Colonic mucosa (tissue), 4 donors: ENCODE data around the gene NLK. TPM values are rescaled to one million over a fixed set of nuclear protein-coding genes. Genes with fewer than 3 reads are reported as not detected.

ENCODE experiments used
- DNase-seq: peaks from one replicate; pipeline ENCODE4 v3.0.0-alpha.2; 2020
- H3K27ac ChIP-seq: fragments of 200-600 bp; one replicate; pipeline ENCODE4 v1.8.0; 2021
- H3K27me3 ChIP-seq: fragments of 200-600 bp; one replicate; pipeline ENCODE4 v1.8.0; 2021
- H3K36me3 ChIP-seq: fragments of 200-600 bp; one replicate; pipeline ENCODE4 v1.8.0; 2021
- H3K4me1 ChIP-seq: fragments of 200-600 bp; one replicate; pipeline ENCODE4 v1.8.0; 2021; ENCODE audit warnings: mild to moderate bottlenecking
- H3K4me3 ChIP-seq: fragments of 200-600 bp; one replicate; pipeline ENCODE4 v1.8.0; 2021
- H3K9ac ChIP-seq, 2 donors: one replicate each; pipeline ENCODE4 v1.7.0; 2013; ENCODE audit warnings: control low read depth in 2 of 2, low read depth in 2 of 2, low read length in 2 of 2
- H3K9me3 ChIP-seq: fragments of 200-600 bp; one replicate; pipeline ENCODE4 v1.8.0; 2021
- intact Hi-C: fragments of 100-400 bp; cut with DNase I; formaldehyde crosslinking; loops from one replicate; pipeline ENCODE4 v1.14.1; 2022
- total RNA-seq, 2 donors: library from RNA; stranded (reverse); fragmentation: NEBNext Ultra II Directional in 1 of 2; extraction: Animal tissue kit (Norgen Biotek cat#: 25700) in 1 of 2; gene quantifications; one replicate each; pipeline ENCODE4 v1.2.1, GENCODE V29; 2021
- TF ChIP-seq, protein P1 (sequence below): fragments of 200-600 bp; IDR thresholded peaks from one replicate; pipeline ENCODE4 v1.8.0; 2022; ENCODE audit warnings: antibody characterized with exemption, mild to moderate bottlenecking
- donor health status: healthy.
- donor health status: DM: no; HTN: no; CAD: no.
- donor health status: DM: no; HTN: no; CAD: no.

Gene NLK
- total RNA-seq, 2 donors from 2014 or later: 17.2 to 20.9 TPM

DNA sequence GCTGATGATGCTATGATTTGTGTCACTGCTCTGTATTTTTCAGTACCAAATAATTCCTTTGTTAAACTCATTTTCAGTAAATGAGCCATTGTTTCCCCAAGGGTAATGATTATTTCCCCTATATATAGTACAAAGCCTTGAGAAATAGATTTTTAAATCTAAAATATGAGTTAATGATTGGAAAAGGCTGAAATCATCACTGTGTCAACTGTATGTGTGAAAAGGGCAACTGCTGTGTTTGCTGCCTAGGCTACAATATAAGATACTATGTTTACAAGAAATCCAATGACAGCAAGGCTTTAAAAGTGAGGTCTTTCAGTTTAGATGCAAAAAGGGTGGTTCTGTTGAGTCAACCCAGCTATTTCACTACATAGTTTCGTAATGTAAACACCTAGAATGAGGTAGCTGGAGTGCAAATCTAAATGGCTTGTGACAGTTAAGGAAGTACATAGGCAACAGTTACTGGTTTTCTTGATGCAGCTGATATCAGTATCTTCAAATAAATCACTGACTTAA, 15.3 kb downstream of the NLK start:
- Histone ChIP-seq H3K4me3 (no peak overlapping the region), H3K36me3 (no peaks in the 10 kb centered on the region), H3K4me1 (no peaks in the 10 kb centered on the region), H3K9ac (no peak overlapping the region), H3K27ac (no peak overlapping the region), H3K9me3 (no peaks in the 10 kb centered on the region), H3K27me3 (no peaks in the 10 kb centered on the region)
- TF ChIP-seq, protein P1, sequence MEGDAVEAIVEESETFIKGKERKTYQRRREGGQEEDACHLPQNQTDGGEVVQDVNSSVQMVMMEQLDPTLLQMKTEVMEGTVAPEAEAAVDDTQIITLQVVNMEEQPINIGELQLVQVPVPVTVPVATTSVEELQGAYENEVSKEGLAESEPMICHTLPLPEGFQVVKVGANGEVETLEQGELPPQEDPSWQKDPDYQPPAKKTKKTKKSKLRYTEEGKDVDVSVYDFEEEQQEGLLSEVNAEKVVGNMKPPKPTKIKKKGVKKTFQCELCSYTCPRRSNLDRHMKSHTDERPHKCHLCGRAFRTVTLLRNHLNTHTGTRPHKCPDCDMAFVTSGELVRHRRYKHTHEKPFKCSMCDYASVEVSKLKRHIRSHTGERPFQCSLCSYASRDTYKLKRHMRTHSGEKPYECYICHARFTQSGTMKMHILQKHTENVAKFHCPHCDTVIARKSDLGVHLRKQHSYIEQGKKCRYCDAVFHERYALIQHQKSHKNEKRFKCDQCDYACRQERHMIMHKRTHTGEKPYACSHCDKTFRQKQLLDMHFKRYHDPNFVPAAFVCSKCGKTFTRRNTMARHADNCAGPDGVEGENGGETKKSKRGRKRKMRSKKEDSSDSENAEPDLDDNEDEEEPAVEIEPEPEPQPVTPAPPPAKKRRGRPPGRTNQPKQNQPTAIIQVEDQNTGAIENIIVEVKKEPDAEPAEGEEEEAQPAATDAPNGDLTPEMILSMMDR: no peak
- DNase-seq: no peak
- intact Hi-C loops: no loop called here

DNA sequence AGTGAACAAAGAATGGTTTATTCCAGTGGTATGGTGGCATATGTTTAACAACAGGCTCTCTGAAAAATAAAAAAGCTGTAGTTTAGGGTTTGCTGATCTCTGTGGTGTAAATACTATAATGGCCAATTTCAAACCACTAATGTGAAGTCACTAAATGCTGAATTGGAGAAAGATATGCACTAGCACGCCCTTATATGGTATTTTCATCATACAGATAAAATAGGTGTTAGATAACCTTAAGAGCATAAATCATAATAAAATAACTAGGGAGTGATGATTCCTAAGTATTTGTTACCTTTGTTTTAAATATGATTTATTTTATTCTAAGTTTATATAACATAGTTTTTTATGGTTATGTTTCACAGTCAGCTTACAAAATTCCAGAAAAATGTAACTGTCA, 17.2 kb downstream of the NLK start:
- Histone ChIP-seq H3K9me3 (no peaks in the 10 kb centered on the region), H3K36me3 (no peaks in the 10 kb centered on the region), H3K9ac (no peak overlapping the region), H3K4me3 (no peak overlapping the region), H3K27ac (no peak overlapping the region), H3K27me3 (no peaks in the 10 kb centered on the region), H3K4me1 (no peaks in the 10 kb centered on the region)
- intact Hi-C loops: no loop called here
- no peak for DNase-seq
- TF ChIP-seq, protein P1: no peak

DNA sequence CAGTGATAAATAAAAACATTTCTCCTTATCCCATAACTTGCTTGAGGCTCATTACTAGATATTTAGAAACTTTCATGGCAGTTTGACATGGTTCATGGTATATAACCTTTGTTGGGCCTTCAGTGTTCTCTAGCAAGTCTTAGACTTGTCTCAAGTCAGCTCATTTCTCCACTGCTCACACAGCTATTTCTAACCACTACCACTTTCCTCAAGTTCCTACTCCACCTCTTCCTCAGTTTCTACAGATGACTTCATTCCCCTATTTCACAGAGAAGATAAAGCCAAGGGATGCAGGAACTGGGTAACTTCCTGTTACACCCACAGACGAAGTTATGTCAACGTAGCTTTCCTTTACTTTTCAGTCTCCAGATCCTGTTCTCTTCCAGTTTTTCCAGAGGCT, 23.2 kb downstream of the NLK start:
- TF ChIP-seq, protein P1: no peak
- DNase-seq: no peak
- Histone ChIP-seq H3K9ac (no peak overlapping the region), H3K4me1 (no peaks in the 10 kb centered on the region), H3K4me3 (no peak overlapping the region), H3K36me3 (no peaks in the 10 kb centered on the region), H3K9me3 (no peaks in the 10 kb centered on the region), H3K27me3 (no peaks in the 10 kb centered on the region), H3K27ac (no peak overlapping the region)
- intact Hi-C loops: no loop called here

DNA sequence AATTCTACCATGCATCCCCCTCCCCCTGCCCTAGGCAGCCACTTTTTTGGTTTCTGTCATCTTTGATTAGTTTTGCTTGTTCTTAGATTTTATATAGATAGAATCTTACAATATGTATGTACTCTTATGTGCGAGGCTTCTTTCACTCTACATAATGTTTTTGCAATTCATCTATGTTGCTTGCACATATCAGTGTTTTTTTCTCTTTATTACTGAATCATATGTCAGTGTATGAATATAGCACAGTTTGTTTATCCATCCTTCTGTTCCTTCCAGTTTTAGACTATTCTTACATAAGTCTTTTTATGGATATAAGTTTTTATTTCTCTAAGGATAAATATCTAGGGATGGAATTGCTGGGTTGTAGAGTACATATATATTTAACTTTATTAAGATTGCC, 26.6 kb downstream of the NLK start:
- no peak overlapping the region for H3K4me3 ChIP-seq
- no peak overlapping the region for H3K27ac ChIP-seq
- H3K9me3 ChIP-seq: no peaks in the 10 kb centered on the region
- H3K36me3 ChIP-seq: no peaks in the 10 kb centered on the region
- no peaks in the 10 kb centered on the region for H3K27me3 ChIP-seq
- no peak overlapping the region for H3K9ac ChIP-seq
- H3K4me1 ChIP-seq: no peaks in the 10 kb centered on the region
- DNase-seq: no peak
- intact Hi-C loops: no loop called here
- TF ChIP-seq, protein P1: no peak

DNA sequence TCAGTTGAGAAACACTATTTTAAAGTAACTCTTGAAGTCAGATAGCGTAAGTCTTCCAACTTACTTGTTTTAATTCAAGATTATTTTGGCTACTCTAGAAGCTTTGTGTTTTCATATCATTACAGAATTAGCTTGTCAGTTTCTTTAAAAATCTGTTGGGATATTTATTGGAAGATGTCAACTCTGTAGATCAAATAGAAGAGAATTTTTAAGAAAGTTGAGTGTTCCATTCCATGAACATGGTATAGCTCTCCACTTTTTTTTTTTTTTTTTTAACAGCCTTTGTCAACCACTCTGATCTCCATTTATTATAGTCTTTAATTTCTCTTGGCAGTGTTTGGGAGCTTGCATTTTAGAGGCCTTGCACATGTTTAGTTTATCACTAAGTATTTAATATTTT, 28.7 kb downstream of the NLK start:
- H3K4me1 ChIP-seq: no peaks in the 10 kb centered on the region
- no peak overlapping the region for H3K4me3 ChIP-seq

More for the DNA sequence above, 28.7 kb downstream of the NLK start:
- no peak overlapping the region for H3K9ac ChIP-seq
- H3K27ac ChIP-seq: no peak overlapping the region
- H3K27me3 ChIP-seq: no peaks in the 10 kb centered on the region
- no peaks in the 10 kb centered on the region for H3K9me3 ChIP-seq
- TF ChIP-seq, protein P1: no peak
- H3K36me3 ChIP-seq: no peaks in the 10 kb centered on the region
- intact Hi-C loops: no loop called here
- no peak for DNase-seq
